ENCODE data around the gene ERICH4.
"Not testable (repeated sequence)": the region's sequence is repeated elsewhere in the genome, so short reads cannot be mapped to it uniquely, and the experiment has no call there.

Gene ERICH4

GRCh38 chr19:41427647-41428480 is 15.1 kb upstream of the ERICH4 start:
- DNase-seq (ENCODE audit: low read depth) = peak; percentile 22
- TF ChIP-seq CTCF (conservative IDR thresholded peaks at IDR 0.05; ENCODE audit: low read depth, low read length) = no peak
- peak overlapping the region; percentile 51 for H3K4me3 ChIP-seq (ENCODE audit: low read depth, low read length)

- no peak overlapping the region for H3K4me3 ChIP-seq (ENCODE audit: low read depth, low read length)
- no peak for DNase-seq (ENCODE audit: low read depth)
- no peak for TF ChIP-seq CTCF (conservative IDR thresholded peaks at IDR 0.05; ENCODE audit: low read depth, low read length)
Observed at GRCh38 chr19:41428481-41428859, 14.5 kb upstream of the ERICH4 start.

GRCh38 chr19:41430922-41431321 is 12.0 kb upstream of the ERICH4 start:
- no peak for DNase-seq (ENCODE audit: low read depth)
- H3K4me3 ChIP-seq (ENCODE audit: low read depth, low read length) = no peak overlapping the region
- no peak for TF ChIP-seq CTCF (conservative IDR thresholded peaks at IDR 0.05; ENCODE audit: low read depth, low read length)

GRCh38 chr19:41431426-41432386 is 11.2 kb upstream of the ERICH4 start:
- TF ChIP-seq CTCF (conservative IDR thresholded peaks at IDR 0.05; ENCODE audit: low read depth, low read length) = peak; percentile 68
- DNase-seq (ENCODE audit: low read depth) = peak; percentile 74
- H3K4me3 ChIP-seq (ENCODE audit: low read depth, low read length) = no peak overlapping the region

GRCh38 chr19:41433171-41433570 is 9.8 kb upstream of the ERICH4 start:
- H3K4me3 ChIP-seq (ENCODE audit: low read depth, low read length) = no peak overlapping the region

GRCh38 chr19:41434450-41434849 is 8.5 kb upstream of the ERICH4 start:
- TF ChIP-seq CTCF (conservative IDR thresholded peaks at IDR 0.05; ENCODE audit: low read depth, low read length) = no peak
- H3K4me3 ChIP-seq (ENCODE audit: low read depth, low read length) = no peak overlapping the region
- DNase-seq (ENCODE audit: low read depth) = no peak

More at GRCh38 chr19:41433171-41433570, 9.8 kb upstream of the ERICH4 start:
- no peak for DNase-seq (ENCODE audit: low read depth)
- no peak for TF ChIP-seq CTCF (conservative IDR thresholded peaks at IDR 0.05; ENCODE audit: low read depth, low read length)

GRCh38 chr19:41435376-41435775 is 7.6 kb upstream of the ERICH4 start:
- not testable (repeated sequence) for H3K4me3 ChIP-seq (ENCODE audit: low read depth, low read length); DNase-seq (ENCODE audit: low read depth)

All from choroid plexus epithelial cell (primary cell).